Neural progenitor cell (in vitro differentiated cells): ENCODE measurements around the gene FSTL5.

Source experiments
- EZH2 ChIP-seq: fragments of 200-600 bp; sonication (generic); IDR thresholded peaks from 2 replicates; pipeline ENCODE4 v1.6.1; 2017; ENCODE audit warnings: antibody characterized with exemption, mild to moderate bottlenecking, moderate library complexity
- EZH2phosphoT487 ChIP-seq: fragments of 200-600 bp; sonication (generic); IDR thresholded peaks from 2 replicates; pipeline ENCODE4 v1.6.1; 2017; ENCODE audit warnings: antibody characterized with exemption

DNA sequence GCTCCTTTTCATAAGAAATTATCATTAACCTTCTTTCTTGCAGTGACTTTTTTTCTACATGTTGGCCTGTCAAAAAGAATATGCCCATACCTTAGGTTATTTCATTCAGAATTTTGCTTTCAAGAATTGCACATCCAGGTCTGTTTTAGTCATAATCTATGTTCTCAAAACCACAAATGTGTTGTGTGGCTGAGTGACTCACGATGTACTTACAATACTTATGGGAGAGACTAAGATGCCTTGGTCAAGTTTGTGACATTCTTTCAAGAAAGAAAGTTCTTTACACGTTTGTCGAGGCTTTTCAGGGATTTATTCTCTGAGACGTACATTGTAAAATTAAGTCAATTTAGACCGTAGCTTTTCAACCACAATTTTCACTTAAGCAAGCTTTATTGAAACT, 396.7 kb downstream of the FSTL5 start:
- TF ChIP-seq EZH2phosphoT487 (no peak), EZH2 (no peak)
